Stimulated activated naive CD8-positive, alpha-beta T cell treated with anti-CD3 and anti-CD28 coated beads, Interleukin-15, amount 100 ng/mL, for 72 hours (primary cell): ENCODE results near the gene CRTC2.
"Not testable (repeated sequence)": the region's sequence is repeated elsewhere in the genome, so short reads cannot be mapped to it uniquely, and the experiment has no call there.

ENCODE experiments used
- ATAC-seq: fragments of 150-1000 bp; cut with Tn5 transposase; 2 replicates; pipeline ENCODE4 v1.10.0; 2021; ENCODE audit warnings: mild to moderate bottlenecking, moderate library complexity
- DNase-seq, 2 donors: peaks; one replicate each; pipeline ENCODE4 v3.0.0; 2021 to 2022
- H3K27ac Mint-ChIP-seq, 2 donors: one replicate each; pipeline ENCODE4 v1.8.0; 2022; ENCODE audit warnings: mild to moderate bottlenecking in 2 of 2, mixed read lengths in 2 of 2, moderate library complexity in 2 of 2
- H3K27me3 Mint-ChIP-seq: one replicate; pipeline ENCODE4 v1.8.0; 2022; ENCODE audit warnings: mixed read lengths
- H3K4me1 Mint-ChIP-seq: one replicate; pipeline ENCODE4 v1.8.0; 2022; ENCODE audit warnings: mild to moderate bottlenecking, mixed read lengths
- H3K4me3 Mint-ChIP-seq, 2 donors: one replicate each; pipeline ENCODE4 v1.8.0; 2022; ENCODE audit warnings: mild to moderate bottlenecking in 2 of 2, mixed read lengths in 2 of 2, moderate library complexity in 1 of 2
- H3K9me3 Mint-ChIP-seq, 2 donors: one replicate each; pipeline ENCODE4 v1.8.0; 2022; ENCODE audit warnings: mixed read lengths in 2 of 2

The CRTC2 gene

DNA sequence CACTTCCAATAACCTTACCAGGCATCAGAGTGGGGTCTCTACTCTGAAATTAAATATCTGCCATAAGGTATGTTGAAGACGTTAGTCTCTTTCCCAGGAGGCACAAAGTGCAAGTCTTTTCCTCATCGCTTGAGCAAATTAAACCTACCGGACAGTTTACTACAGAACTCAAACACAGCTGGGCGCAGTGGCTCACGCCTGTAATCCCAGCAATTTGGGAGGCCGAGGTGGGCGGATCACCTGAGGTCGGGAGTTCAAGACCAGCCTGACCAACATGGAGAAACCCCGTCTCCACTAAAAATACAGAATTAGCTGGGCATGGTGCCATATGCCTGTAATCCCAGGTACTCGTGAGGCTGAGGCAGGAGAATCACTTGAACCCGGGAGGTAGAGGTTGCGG is 20.7 kb upstream of the CRTC2 start:
- not testable (repeated sequence) for ATAC-seq, DNase-seq, H3K27me3 Mint-ChIP-seq, H3K9me3 Mint-ChIP-seq, H3K27ac Mint-ChIP-seq
- peak overlapping the region; percentile 97 for H3K4me3 Mint-ChIP-seq
- H3K4me1 Mint-ChIP-seq, result peaks cover 37% of the 10 kb centered on the region

GRCh38 chr1:153978274-153978909 is 20.0 kb upstream of the CRTC2 start:
- ATAC-seq, result no peak

GRCh38 chr1:153977250-153978240 is 19.1 kb upstream of the CRTC2 start, which contains the start of gene JTB:
JTB (minus strand) TSS chr1:153977674; CDS start chr1:153977252, 422 bp downstream.
- Mint-ChIP-seq H3K4me1 (peaks cover 44% of the 10 kb centered on the region), H3K4me3 (peak within 1 kb of the TSS; percentile 97), H3K27ac (peak within 1 kb of the TSS; percentile 92 to 95), H3K27me3 (no peaks in the 10 kb centered on the region), H3K9me3 (no peaks in the 10 kb centered on the region)
- ATAC-seq, result peak; percentile 94
- peak; percentile 69 to 80 for DNase-seq

More at GRCh38 chr1:153978274-153978909, 20.0 kb upstream of the CRTC2 start:
- DNase-seq, result no peak
- Mint-ChIP-seq H3K27me3 (no peaks in the 10 kb centered on the region), H3K9me3 (no peaks in the 10 kb centered on the region), H3K27ac (peak overlapping the region; percentile 27 to 49), H3K4me1 (peaks cover 40% of the 10 kb centered on the region), H3K4me3 (peak overlapping the region; percentile 97)

GRCh38 chr1:153976819-153977249 is 18.4 kb upstream of the CRTC2 start:
- Mint-ChIP-seq H3K27me3 (no peaks in the 10 kb centered on the region), H3K27ac (peak overlapping the region; percentile 92 to 95), H3K4me3 (peak overlapping the region; percentile 97), H3K9me3 (no peaks in the 10 kb centered on the region), H3K4me1 (peaks cover 51% of the 10 kb centered on the region)
- DNase-seq (no peak), ATAC-seq (no peak)

DNA sequence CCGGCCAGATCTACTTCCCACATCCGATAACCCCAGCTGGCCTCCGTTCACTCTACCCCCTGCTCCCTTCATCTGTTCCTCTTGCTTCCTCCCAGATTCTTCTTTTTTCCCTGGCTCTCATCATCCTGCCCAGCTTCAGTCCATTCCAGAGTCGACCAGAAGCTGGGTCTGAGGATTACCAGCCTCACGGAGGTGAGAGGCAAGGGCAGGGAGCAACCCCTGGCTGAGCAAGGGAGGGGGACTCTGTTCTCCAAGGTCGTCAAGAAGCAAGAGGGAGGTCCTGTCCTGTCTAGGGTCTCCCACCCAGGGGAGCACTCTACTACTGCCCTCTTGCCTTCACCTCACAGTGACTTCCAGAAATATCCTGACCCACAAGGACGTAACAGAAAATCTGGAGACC is 15.1 kb upstream of the CRTC2 start:
- H3K9me3 Mint-ChIP-seq, result no peaks in the 10 kb centered on the region
- ATAC-seq (no peak), DNase-seq (no peak)
- peaks cover 58% of the 10 kb centered on the region for H3K4me1 Mint-ChIP-seq
- no peak overlapping the region for H3K27ac Mint-ChIP-seq
- no peak overlapping the region for H3K4me3 Mint-ChIP-seq
- no peaks in the 10 kb centered on the region for H3K27me3 Mint-ChIP-seq

DNA sequence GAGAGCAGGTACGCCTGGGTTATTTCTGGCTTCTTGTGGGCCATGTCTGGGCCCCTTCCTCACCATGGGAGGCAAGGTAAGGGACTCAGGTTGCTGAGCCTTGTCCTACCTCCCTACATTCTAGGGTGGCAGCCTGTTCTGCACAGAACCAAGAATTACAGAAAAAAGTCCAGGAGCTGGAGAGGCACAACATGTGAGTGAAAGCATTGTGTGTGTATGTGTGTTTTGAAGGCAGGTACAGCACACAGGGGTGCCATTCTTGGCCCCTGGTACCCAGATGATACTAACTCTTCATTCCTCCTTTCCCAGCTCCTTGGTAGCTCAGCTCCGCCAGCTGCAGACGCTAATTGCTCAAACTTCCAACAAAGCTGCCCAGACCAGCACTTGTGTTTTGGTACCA is 14.7 kb upstream of the CRTC2 start:
- no peak for DNase-seq
- H3K4me1 Mint-ChIP-seq, result peaks cover 58% of the 10 kb centered on the region
- H3K4me3 Mint-ChIP-seq, result no peak overlapping the region
- H3K27me3 Mint-ChIP-seq, result no peaks in the 10 kb centered on the region
- no peak overlapping the region for H3K27ac Mint-ChIP-seq
- H3K9me3 Mint-ChIP-seq, result no peaks in the 10 kb centered on the region
- ATAC-seq, result no peak

GRCh38 chr1:153970346-153970745 is 11.9 kb upstream of the CRTC2 start:
- no peak for DNase-seq
- Mint-ChIP-seq H3K27ac (no peak overlapping the region), H3K27me3 (no peaks in the 10 kb centered on the region), H3K4me3 (no peak overlapping the region), H3K4me1 (peaks cover 57% of the 10 kb centered on the region), H3K9me3 (no peaks in the 10 kb centered on the region)
- no peak for ATAC-seq

DNA sequence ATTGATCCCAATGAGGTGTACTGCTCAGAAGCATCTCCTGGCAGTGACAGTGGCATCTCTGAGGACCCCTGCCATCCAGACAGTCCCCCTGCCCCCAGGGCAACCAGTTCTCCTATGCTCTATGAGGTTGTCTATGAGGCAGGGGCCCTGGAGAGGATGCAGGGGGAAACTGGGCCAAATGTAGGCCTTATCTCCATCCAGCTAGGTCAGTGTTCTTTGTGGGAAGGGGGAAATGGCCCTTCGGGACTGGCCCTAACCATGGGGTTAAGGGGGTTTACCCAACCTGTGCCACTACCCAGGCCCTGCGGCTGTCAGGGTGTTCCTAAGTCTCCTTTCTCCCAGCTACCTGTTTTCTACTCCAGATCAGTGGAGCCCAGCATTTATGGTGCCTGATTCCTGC is 10.6 kb upstream of the CRTC2 start:
- no peaks in the 10 kb centered on the region for H3K9me3 Mint-ChIP-seq
- H3K27ac Mint-ChIP-seq, result peak overlapping the region in 1 of 2 donors; percentile 22
- no peaks in the 10 kb centered on the region for H3K27me3 Mint-ChIP-seq
- peak overlapping the region; percentile 97 to 98 for H3K4me3 Mint-ChIP-seq
- ATAC-seq, result no peak
- DNase-seq, result no peak
- H3K4me1 Mint-ChIP-seq, result peaks cover 56% of the 10 kb centered on the region

DNA sequence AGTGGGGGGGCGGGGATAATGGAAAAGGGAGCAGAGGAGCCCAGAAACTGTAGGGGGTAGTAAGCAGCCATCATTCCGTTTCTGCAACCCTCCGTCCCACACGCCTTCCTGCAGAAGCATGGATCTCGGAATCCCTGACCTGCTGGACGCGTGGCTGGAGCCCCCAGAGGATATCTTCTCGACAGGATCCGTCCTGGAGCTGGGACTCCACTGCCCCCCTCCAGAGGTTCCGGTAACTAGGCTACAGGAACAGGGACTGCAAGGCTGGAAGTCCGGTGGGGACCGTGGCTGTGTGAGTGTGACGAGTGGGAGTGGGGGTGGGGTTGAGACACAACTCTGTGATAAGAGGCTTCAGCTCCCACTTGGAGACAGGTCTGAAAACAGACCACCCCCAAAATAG is 10.0 kb upstream of the CRTC2 start:
- Mint-ChIP-seq H3K4me1 (peaks cover 58% of the 10 kb centered on the region), H3K27me3 (no peaks in the 10 kb centered on the region), H3K9me3 (no peaks in the 10 kb centered on the region), H3K27ac (peak overlapping the region; percentile 85 to 98), H3K4me3 (peak overlapping the region; percentile 97 to 98)
- DNase-seq (no peak), ATAC-seq (no peak)

DNA sequence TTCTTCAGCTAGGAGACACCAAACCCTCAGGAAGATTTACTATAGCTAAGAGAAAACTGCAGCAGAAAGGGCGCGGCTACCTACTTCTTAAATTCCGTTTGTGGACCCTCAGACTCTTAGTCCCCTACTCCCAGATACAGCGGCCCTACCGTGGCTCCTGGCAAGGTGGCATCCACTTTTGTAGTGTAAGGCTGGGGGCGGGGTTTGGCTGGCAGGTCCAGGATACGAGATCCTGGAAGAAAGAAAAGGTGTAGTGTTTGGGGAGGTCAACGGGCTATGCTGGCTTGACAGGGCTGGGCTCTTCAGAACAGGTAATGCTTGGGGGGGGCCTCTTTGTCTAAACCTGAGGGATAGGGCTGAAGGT is 9.6 kb upstream of the CRTC2 start:
- Mint-ChIP-seq H3K27ac (peak overlapping the region; percentile 85 to 98), H3K27me3 (no peaks in the 10 kb centered on the region), H3K4me1 (peaks cover 58% of the 10 kb centered on the region), H3K4me3 (peak overlapping the region; percentile 97 to 98), H3K9me3 (no peaks in the 10 kb centered on the region)
- no peak for ATAC-seq
- DNase-seq, result no peak

- peak; percentile 91 for ATAC-seq
- H3K27ac Mint-ChIP-seq, result peak within 1 kb of the TSS; percentile 98
- peaks cover 57% of the 10 kb centered on the region for H3K4me1 Mint-ChIP-seq
- peak; percentile 76 to 90 for DNase-seq
- H3K9me3 Mint-ChIP-seq, result no peaks in the 10 kb centered on the region
- peak within 1 kb of the TSS; percentile 97 to 98 for H3K4me3 Mint-ChIP-seq
- H3K27me3 Mint-ChIP-seq, result no peaks in the 10 kb centered on the region
Observed at GRCh38 chr1:153967107-153967999, 8.9 kb upstream of the CRTC2 start, which contains the start of gene CREB3L4. CREB3L4 (plus strand) TSS chr1:153967902; CDS start chr1:153968526, 624 bp downstream.

DNA sequence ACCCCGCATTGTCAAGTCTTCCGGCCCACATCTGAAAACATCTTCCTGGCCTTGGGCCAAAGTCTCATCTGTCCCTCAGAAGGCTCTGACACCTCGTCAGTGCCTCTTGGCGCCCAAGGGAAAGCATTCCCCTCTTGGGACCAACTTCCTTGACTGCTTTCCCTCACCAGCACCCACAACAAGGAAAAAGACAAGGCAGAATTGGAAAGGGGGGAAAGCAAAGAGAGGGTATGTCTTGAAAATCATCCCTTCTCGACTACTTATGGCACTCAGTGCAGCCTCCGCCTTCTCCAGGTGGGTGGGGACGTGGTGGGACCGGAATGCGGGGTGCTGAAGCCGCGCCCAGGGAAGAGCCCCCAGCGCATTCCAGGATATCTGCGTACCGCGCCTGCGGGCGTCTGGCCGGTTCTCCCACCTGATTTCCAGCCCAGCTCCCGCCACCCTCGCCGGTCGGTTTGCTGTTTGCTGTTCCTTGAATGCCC is 5.5 kb upstream of the CRTC2 start:
- ATAC-seq (no peak), DNase-seq (no peak)
- Mint-ChIP-seq H3K9me3 (no peaks in the 10 kb centered on the region), H3K27ac (peak overlapping the region; percentile 54 to 77), H3K27me3 (no peaks in the 10 kb centered on the region), H3K4me3 (peak overlapping the region; percentile 81 to 88), H3K4me1 (peaks cover 71% of the 10 kb centered on the region)

DNA sequence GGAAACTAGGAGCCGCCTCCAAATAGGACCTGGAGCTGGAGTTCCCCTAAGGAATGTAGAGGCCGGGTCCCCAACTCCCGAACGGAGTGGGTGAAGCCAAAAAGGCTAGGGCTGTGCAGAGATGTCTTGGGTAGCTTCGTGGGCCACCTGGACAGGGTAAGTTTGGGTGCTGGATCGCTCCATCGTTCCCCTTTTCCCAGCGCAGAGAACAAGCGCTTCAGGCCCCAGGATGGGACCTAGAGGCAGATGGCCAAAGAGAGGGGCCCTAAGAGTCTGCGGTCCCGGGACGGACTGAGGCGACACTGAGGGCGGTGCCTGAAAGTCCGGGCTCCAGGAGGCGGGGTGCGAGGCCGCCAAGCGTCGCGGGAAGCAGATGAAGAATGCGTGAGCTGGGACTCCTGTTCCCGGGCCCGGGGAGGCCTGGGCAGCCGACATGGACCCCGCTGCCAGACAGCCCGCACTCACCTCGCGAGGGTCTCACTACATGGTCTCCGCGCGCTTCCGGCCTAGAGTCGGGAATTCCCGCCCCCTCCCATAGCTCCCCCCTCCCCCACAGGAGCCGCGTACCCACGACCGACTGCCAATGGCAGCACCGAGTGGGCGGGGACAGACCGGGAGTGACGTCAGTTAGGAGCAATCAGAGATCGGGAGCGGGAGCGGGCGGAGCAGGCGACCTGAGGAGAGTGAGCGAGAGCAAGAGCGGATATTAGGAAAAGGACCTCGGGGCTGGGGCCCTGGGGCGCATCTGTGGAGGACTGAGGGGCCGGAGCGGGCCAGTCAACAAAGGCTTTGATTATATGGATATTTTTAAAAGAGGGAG is 4.8 kb upstream of the CRTC2 start, which contains the start of gene SLC39A1:
TSS of gene SLC39A1 (minus strand) at position 508 of the 820 bp plus-strand sequence. CDS start 822 bp downstream, outside the sequence.
- DNase-seq, result peak; percentile 87 to 92
- peak within 1 kb of the TSS; percentile 64 to 77 for H3K27ac Mint-ChIP-seq
- no peaks in the 10 kb centered on the region for H3K9me3 Mint-ChIP-seq
- peaks cover 71% of the 10 kb centered on the region for H3K4me1 Mint-ChIP-seq
- peak within 1 kb of the TSS; percentile 81 to 88 for H3K4me3 Mint-ChIP-seq
- no peaks in the 10 kb centered on the region for H3K27me3 Mint-ChIP-seq
- ATAC-seq, result peak; percentile 53
